Measurements from ENCODE around the gene HS3ST5.

DNA sequence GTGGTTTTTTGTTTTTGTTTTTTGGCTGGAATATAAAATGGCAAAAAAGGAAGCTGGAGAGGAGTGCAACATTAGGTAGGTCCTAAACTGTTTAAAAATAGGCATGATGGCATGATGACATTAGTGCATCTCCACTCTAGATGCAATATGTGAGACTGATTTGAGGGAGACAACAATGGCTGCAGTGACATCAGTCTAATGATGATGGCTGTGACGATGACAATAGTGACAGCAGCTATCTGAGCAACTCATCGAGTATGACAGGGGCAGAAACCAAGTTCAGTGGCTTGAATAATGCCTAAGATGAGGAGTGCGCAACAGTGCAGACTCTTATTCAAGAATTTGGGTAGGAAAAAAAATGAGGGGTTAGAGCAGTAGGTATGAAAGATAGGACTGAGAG, 82.0 kb downstream of the HS3ST5 start:
- TF ChIP-seq, protein P1, sequence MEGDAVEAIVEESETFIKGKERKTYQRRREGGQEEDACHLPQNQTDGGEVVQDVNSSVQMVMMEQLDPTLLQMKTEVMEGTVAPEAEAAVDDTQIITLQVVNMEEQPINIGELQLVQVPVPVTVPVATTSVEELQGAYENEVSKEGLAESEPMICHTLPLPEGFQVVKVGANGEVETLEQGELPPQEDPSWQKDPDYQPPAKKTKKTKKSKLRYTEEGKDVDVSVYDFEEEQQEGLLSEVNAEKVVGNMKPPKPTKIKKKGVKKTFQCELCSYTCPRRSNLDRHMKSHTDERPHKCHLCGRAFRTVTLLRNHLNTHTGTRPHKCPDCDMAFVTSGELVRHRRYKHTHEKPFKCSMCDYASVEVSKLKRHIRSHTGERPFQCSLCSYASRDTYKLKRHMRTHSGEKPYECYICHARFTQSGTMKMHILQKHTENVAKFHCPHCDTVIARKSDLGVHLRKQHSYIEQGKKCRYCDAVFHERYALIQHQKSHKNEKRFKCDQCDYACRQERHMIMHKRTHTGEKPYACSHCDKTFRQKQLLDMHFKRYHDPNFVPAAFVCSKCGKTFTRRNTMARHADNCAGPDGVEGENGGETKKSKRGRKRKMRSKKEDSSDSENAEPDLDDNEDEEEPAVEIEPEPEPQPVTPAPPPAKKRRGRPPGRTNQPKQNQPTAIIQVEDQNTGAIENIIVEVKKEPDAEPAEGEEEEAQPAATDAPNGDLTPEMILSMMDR (optimal IDR thresholded peaks at IDR 0.05 in 1 of 3, IDR thresholded peaks at IDR 0.05 in 1 of 3, conservative IDR thresholded peaks at IDR 0.05 in 1 of 3; ENCODE audit: extremely low read depth in 1 of 3, insufficient read depth in 2 of 3, low read length in 3 of 3) = no peak
- TF ChIP-seq EZH2 (IDR thresholded peaks at IDR 0.05; ENCODE audit: low read length) = no peak
